Trophoblast cell (in vitro differentiated cells and primary cell): ENCODE measurements around the gene CD79A.

ENCODE experiments used
- DNase-seq, 2 donors: peaks; one replicate each; pipeline ENCODE4 v3.0.0-alpha.2; 2016
- H2AFZ ChIP-seq: 2 replicates; pipeline ENCODE4 v1.6.1; 2013; ENCODE audit warnings: low read length, moderate library complexity, mild to moderate bottlenecking; ENCODE audit not compliant: insufficient read depth, poor library complexity
- H2AK5ac ChIP-seq: 2 replicates; pipeline ENCODE4 v1.6.1; 2013; ENCODE audit warnings: mild to moderate bottlenecking, low read length
- H2BK120ac ChIP-seq: 2 replicates; pipeline ENCODE4 v1.6.1; 2013; ENCODE audit warnings: low read length, mild to moderate bottlenecking, moderate library complexity; ENCODE audit not compliant: insufficient read depth, poor library complexity
- H2BK12ac ChIP-seq: 2 replicates; pipeline ENCODE4 v1.6.1; 2013; ENCODE audit warnings: mild to moderate bottlenecking, low read length, moderate library complexity
- H2BK5ac ChIP-seq: 2 replicates; pipeline ENCODE4 v1.6.1; 2013; ENCODE audit warnings: low read length, low read depth, moderate library complexity, mild to moderate bottlenecking; ENCODE audit not compliant: poor library complexity
- H3K14ac ChIP-seq: 2 replicates; pipeline ENCODE4 v1.6.1; 2013; ENCODE audit warnings: mild to moderate bottlenecking, low read length
- H3K18ac ChIP-seq: 2 replicates; pipeline ENCODE4 v1.6.1; 2013; ENCODE audit warnings: mild to moderate bottlenecking, low read length
- H3K23ac ChIP-seq: 2 replicates; pipeline ENCODE4 v1.6.1; 2013; ENCODE audit warnings: low read length
- H3K27ac ChIP-seq: 2 replicates; pipeline ENCODE4 v1.5.1; 2013; ENCODE audit warnings: low read depth, mild to moderate bottlenecking, inconsistent platforms, low read length, moderate library complexity
- H3K27me3 ChIP-seq: 2 replicates; pipeline ENCODE4 v1.6.1; 2013; ENCODE audit warnings: inconsistent platforms, mild to moderate bottlenecking, low read length, moderate library complexity; ENCODE audit not compliant: insufficient read depth
- H3K36me3 ChIP-seq, 2 experiments: 1 replicate in 1 of 2; 2 replicates in 1 of 2; pipeline ENCODE4 v1.6.1; 2013; ENCODE audit warnings: low read length in 2 of 2, mild to moderate bottlenecking in 2 of 2, moderate library complexity in 1 of 2; ENCODE audit not compliant: insufficient read depth in 2 of 2, control insufficient read depth in 1 of 2
- H3K4ac ChIP-seq: 2 replicates; pipeline ENCODE4 v1.6.1; 2013; ENCODE audit warnings: low read depth, mild to moderate bottlenecking, low read length, moderate library complexity
- H3K4me1 ChIP-seq, 2 experiments: 1 replicate in 1 of 2; 2 replicates in 1 of 2; pipeline ENCODE4 v1.6.1; 2013; ENCODE audit warnings: low read length in 2 of 2, mild to moderate bottlenecking in 2 of 2, moderate library complexity in 1 of 2; ENCODE audit not compliant: insufficient read depth in 2 of 2, control insufficient read depth in 1 of 2
- H3K4me2 ChIP-seq: 2 replicates; pipeline ENCODE4 v1.6.1; 2013; ENCODE audit warnings: inconsistent platforms, mild to moderate bottlenecking, low read length, moderate library complexity
- H3K4me3 ChIP-seq: 2 replicates; pipeline ENCODE4 v1.5.1; 2013; ENCODE audit warnings: mild to moderate bottlenecking, low read depth, low read length, inconsistent platforms
- H3K79me1 ChIP-seq: one replicate; pipeline ENCODE4 v1.6.1; 2013; ENCODE audit warnings: low read length
- H3K79me2 ChIP-seq: 2 replicates; pipeline ENCODE4 v1.6.1; 2013; ENCODE audit warnings: low read length, mild to moderate bottlenecking; ENCODE audit not compliant: control insufficient read depth, insufficient read depth, poor library complexity
- H3K9ac ChIP-seq: 2 replicates; pipeline ENCODE4 v1.6.1; 2013; ENCODE audit warnings: mild to moderate bottlenecking, low read length
- H3K9me3 ChIP-seq: 2 replicates; pipeline ENCODE4 v1.6.1; 2013; ENCODE audit warnings: low read depth, mild to moderate bottlenecking, control low read depth, inconsistent platforms, low read length; ENCODE audit not compliant: insufficient read depth
- H4K12ac ChIP-seq: 2 replicates; pipeline ENCODE4 v1.6.1; 2013; ENCODE audit warnings: low read depth, mild to moderate bottlenecking, low read length, moderate library complexity
- H4K8ac ChIP-seq: 2 replicates; pipeline ENCODE4 v1.6.1; 2013; ENCODE audit warnings: low read depth, mild to moderate bottlenecking, low read length, moderate library complexity
- H4K91ac ChIP-seq: one replicate; pipeline ENCODE4 v1.6.1; 2013; ENCODE audit warnings: low read depth, mild to moderate bottlenecking, low read length, moderate library complexity
- WGBS: extraction: QIAGEN DNeasy Blood & Tissue Kit; methylation state at CpG from one replicate; pipeline ENCODE4 v1.1.7; 2013; ENCODE audit warnings: missing lambda C conversion rate; ENCODE audit not compliant: insufficient read length, insufficient coverage; ENCODE audit errors: extremely low coverage; 5-methylcytosine and 5-hydroxymethylcytosine counted together

CD79A gene

DNA sequence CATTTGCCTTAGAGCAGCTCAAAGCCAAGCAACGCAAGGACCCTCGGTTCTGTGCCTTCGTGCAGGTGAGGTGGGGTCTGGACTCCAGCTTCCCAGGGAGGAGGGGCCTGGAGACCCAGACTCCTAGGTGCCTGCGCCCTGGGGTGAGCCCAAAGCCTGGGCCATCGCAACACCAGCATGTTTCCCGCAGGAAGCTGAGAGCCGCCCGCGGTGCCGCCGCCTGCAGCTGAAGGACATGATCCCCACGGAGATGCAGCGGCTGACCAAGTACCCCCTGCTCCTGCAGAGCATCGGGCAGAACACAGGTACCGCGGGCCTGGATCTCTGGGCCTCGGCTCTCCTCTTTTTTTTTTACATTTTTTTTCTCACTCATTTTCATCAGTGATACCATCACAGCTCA lies 25.5 kb downstream of the CD79A start:
- H3K4me1 ChIP-seq, result no peaks in the 10 kb centered on the region
- H3K27ac ChIP-seq, result no peak overlapping the region
- peaks cover 78 to 83% of the 10 kb centered on the region in 2 experiments for H3K36me3 ChIP-seq
- no peak overlapping the region for H3K14ac ChIP-seq
- no peak overlapping the region for H4K8ac ChIP-seq
- no peak overlapping the region for H2BK120ac ChIP-seq
- no peak overlapping the region for H2AFZ ChIP-seq
- no peak overlapping the region for H3K18ac ChIP-seq
- H3K79me1 ChIP-seq, result no peaks in the 10 kb centered on the region
- WGBS, result no CpG with 5 or more reads among the region's 17 CpGs
- H3K27me3 ChIP-seq, result no peaks in the 10 kb centered on the region
- H4K12ac ChIP-seq, result no peak overlapping the region
- H2BK12ac ChIP-seq, result no peak overlapping the region
- no peak overlapping the region for H2BK5ac ChIP-seq
- H2AK5ac ChIP-seq, result no peak overlapping the region
- peaks cover 2% of the 10 kb centered on the region for H3K9me3 ChIP-seq
- H3K4me3 ChIP-seq, result peak overlapping the region; percentile 10
- no peaks in the 10 kb centered on the region for H3K79me2 ChIP-seq
- no peak for DNase-seq
- H3K4me2 ChIP-seq, result no peak overlapping the region
- H3K23ac ChIP-seq, result no peak overlapping the region
- H3K4ac ChIP-seq, result no peak overlapping the region
- no peak overlapping the region for H3K9ac ChIP-seq
- no peak overlapping the region for H4K91ac ChIP-seq

DNA sequence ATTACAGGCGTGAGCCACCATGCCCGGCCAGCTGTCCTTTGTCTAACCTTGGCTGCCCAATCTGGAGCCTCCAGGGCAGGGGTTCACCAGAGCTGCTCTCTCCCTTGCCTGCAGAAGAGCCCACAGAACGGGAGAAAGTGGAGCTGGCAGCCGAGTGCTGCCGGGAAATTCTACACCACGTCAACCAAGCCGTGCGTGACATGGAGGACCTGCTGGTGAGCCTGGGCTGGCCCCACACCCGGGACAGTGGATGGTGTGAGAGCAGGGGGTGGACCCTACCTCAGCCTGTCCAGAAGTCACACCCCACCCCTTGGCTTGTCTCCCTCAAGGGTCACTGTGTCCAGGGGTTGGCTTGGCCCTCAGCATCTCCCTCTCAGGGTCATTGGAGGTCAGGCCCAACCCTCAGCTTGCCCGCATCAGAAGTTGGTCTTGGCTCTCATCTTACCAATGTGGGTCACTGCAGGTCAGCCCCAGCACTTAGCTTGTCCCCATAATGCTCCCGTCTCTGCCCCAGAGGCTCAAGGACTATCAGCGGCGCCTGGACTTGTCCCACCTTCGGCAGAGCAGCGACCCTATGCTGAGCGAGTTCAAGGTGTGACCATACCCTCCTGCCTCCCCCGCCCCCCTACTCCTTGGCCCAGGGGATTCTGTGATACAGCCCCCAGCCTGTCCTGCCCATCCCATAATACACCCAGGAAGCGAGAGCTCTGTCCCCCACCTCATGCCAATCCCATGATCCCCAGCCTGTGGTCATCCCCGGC lies 26.3 kb downstream of the CD79A start:
- H3K79me1 ChIP-seq, result no peaks in the 10 kb centered on the region
- no peak overlapping the region for H3K14ac ChIP-seq
- H3K4me2 ChIP-seq, result no peak overlapping the region
- no peak overlapping the region for H3K18ac ChIP-seq
- peaks cover 2% of the 10 kb centered on the region for H3K9me3 ChIP-seq
- H3K4ac ChIP-seq, result no peak overlapping the region
- H3K4me1 ChIP-seq, result no peaks in the 10 kb centered on the region
- H2BK12ac ChIP-seq, result no peak overlapping the region
- no peak overlapping the region for H2AK5ac ChIP-seq
- H4K8ac ChIP-seq, result no peak overlapping the region
- no peak overlapping the region for H2BK120ac ChIP-seq
- WGBS, result no CpG with 5 or more reads among the region's 19 CpGs
- H3K23ac ChIP-seq, result no peak overlapping the region
- no peak overlapping the region for H2AFZ ChIP-seq
- H4K12ac ChIP-seq, result no peak overlapping the region
- H3K9ac ChIP-seq, result no peak overlapping the region
- H3K79me2 ChIP-seq, result no peaks in the 10 kb centered on the region
- no peak for DNase-seq
- H4K91ac ChIP-seq, result no peak overlapping the region
- H3K4me3 ChIP-seq, result no peak overlapping the region
- no peak overlapping the region for H3K27ac ChIP-seq
- no peak overlapping the region for H2BK5ac ChIP-seq
- no peaks in the 10 kb centered on the region for H3K27me3 ChIP-seq
- peaks cover 70 to 77% of the 10 kb centered on the region in 2 experiments for H3K36me3 ChIP-seq

DNA sequence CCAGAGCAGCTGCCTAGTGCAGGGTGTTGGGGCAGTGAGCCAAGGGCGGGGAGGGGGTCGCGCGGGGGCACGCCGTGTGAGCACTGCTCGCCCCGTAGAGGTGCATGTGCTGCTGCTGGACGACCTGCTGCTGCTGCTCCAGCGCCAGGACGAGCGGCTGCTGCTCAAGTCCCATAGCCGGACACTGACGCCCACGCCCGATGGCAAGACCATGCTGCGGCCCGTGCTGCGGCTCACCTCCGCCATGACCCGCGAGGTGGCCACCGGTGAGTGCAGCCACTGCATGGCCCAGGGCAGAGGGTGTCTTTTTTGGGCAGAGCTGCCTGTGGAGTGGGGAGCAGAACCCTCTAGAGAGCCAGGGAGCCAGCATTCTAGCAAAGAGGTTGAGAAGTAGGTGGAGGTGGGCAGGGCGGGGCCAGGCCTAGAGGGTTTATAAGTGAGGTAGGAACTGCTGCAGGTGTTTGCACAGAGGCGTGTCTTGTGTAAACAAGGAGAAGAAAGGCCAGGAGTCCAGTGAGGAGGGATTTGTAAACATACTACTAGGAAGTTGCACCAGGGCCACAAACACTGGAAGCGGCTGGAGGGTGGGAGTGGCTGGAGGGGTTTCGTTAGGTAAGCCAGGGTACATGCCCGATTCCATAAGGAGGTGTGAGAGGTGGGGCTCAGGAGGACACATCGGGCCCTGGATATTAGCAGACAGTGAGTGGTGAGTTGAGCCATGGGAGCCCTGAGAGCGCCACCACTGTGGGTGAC lies 27.2 kb downstream of the CD79A start:
- Histone ChIP-seq H3K18ac (no peak overlapping the region), H3K14ac (no peak overlapping the region), H2BK12ac (no peak overlapping the region), H3K27ac (no peak overlapping the region), H3K4me3 (no peak overlapping the region), H3K9ac (no peak overlapping the region), H3K4me1 (no peaks in the 10 kb centered on the region), H4K12ac (no peak overlapping the region), H4K91ac (no peak overlapping the region), H3K79me2 (no peaks in the 10 kb centered on the region), H3K36me3 (peaks cover 66 to 70% of the 10 kb centered on the region in 2 experiments), H4K8ac (no peak overlapping the region), H3K79me1 (no peaks in the 10 kb centered on the region), H2AFZ (no peak overlapping the region), H2BK120ac (no peak overlapping the region), H2AK5ac (no peak overlapping the region), H3K4me2 (no peak overlapping the region), H3K27me3 (no peaks in the 10 kb centered on the region), H3K4ac (no peak overlapping the region), H3K9me3 (peaks cover 2% of the 10 kb centered on the region), H2BK5ac (no peak overlapping the region), H3K23ac (no peak overlapping the region)
- no CpG with 5 or more reads among the region's 30 CpGs for WGBS
- no peak for DNase-seq

DNA sequence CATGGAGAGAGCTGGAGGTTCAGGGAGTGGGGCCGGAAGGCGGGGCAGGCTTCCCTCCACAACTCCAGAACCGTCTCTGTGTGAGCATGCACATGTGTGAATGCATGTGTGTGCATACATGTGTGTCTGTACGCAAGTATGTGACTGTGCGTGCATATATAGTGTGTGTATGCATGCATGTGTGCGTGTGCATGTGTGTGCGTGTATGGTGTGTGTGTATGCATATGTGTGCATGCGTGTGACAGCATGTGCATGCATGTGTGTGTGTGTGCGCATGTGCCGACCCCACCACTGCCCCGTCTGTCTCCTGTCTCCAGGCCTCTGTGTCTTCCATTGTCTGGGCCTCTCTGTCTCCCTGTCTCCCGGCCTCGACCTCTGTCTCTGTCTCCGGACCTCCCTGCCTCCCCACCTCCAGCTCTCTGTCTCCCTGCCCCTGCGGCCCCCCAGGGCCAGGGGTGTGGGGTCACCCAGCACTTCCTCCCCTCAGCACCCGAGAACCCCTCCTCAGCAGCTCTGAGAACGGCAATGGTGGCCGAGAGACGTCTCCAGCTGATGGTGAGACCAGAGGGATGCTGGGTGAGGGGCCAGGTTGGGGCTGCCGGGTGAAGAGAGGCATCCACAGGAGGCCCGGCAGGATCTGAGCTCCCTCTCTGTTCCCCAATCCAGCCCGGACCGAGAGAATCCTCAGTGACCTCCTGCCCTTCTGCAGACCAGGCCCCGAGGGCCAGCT lies 28.4 kb downstream of the CD79A start:
- no peak overlapping the region for H3K18ac ChIP-seq
- no peak overlapping the region for H4K91ac ChIP-seq
- no peak overlapping the region for H4K8ac ChIP-seq
- peaks cover 2% of the 10 kb centered on the region for H3K9me3 ChIP-seq
- H4K12ac ChIP-seq, result no peak overlapping the region
- H3K9ac ChIP-seq, result no peak overlapping the region
- H3K36me3 ChIP-seq, result peaks cover 63 to 65% of the 10 kb centered on the region in 2 experiments
- H3K4me2 ChIP-seq, result no peak overlapping the region
- H3K23ac ChIP-seq, result no peak overlapping the region
- H2BK120ac ChIP-seq, result no peak overlapping the region
- H2AFZ ChIP-seq, result no peak overlapping the region
- no peaks in the 10 kb centered on the region for H3K79me2 ChIP-seq
- H2BK12ac ChIP-seq, result no peak overlapping the region
- no peak overlapping the region for H2AK5ac ChIP-seq
- peak overlapping the region; percentile 57 for H3K4me3 ChIP-seq
- H3K4ac ChIP-seq, result no peak overlapping the region
- no peaks in the 10 kb centered on the region for H3K4me1 ChIP-seq
- H3K27me3 ChIP-seq, result no peaks in the 10 kb centered on the region
- no peaks in the 10 kb centered on the region for H3K79me1 ChIP-seq
- no peak for DNase-seq
- H3K27ac ChIP-seq, result no peak overlapping the region
- no peak overlapping the region for H3K14ac ChIP-seq
- no CpG with 5 or more reads among the region's 24 CpGs for WGBS
- H2BK5ac ChIP-seq, result no peak overlapping the region
